ENCODE measurements around the gene MAML3.

GRCh38 chr4:139759097-139759496 is 394.9 kb downstream of the MAML3 start:
- TF ChIP-seq POLR2A (IDR thresholded peaks at IDR 0.05; ENCODE audit: low read length) (no peak), GATA1 (IDR thresholded peaks at IDR 0.05; ENCODE audit: low read depth, low read length) (no peak)
